8988T (cell line): Measurements from ENCODE around the gene CHPT1.
A peak's percentile ranks its signal among the peaks of the same experiment; 100 is the strongest.
"Not testable (repeated sequence)": the region's sequence is repeated elsewhere in the genome, so short reads cannot be mapped to it uniquely, and the experiment has no call there.

ENCODE experiments used
- DNase-seq: peaks from one replicate; pipeline ENCODE4 v3.0.0; 2011

Gene CHPT1

GRCh38 chr12:101697197-101697929 is at the start of gene CHPT1:
Gene CHPT1, plus strand, starts transcription at chr12:101697640. Its CDS starts 222 bp downstream, at chr12:101697862.
- DNase-seq: peak; percentile 67

GRCh38 chr12:101647711-101648110 is 49.7 kb upstream of the CHPT1 start:
- DNase-seq: no peak

GRCh38 chr12:101648195-101648594 is 49.2 kb upstream of the CHPT1 start:
- no peak for DNase-seq

- DNase-seq: no peak
Observed at GRCh38 chr12:101650346-101651117, 46.9 kb upstream of the CHPT1 start.

GRCh38 chr12:101653030-101653429 is 44.4 kb upstream of the CHPT1 start:
- no peak for DNase-seq

- DNase-seq: no peak
Observed at GRCh38 chr12:101653503-101653902, 43.9 kb upstream of the CHPT1 start.

- DNase-seq: no peak
Observed at GRCh38 chr12:101654442-101654841, 43.0 kb upstream of the CHPT1 start.

GRCh38 chr12:101655393-101655792 is 42.0 kb upstream of the CHPT1 start:
- DNase-seq: no peak

- DNase-seq: not testable (repeated sequence)
Observed at GRCh38 chr12:101660662-101661061, 36.8 kb upstream of the CHPT1 start.

GRCh38 chr12:101663298-101663697 is 34.1 kb upstream of the CHPT1 start:
- no peak for DNase-seq

GRCh38 chr12:101664992-101665391 is 32.4 kb upstream of the CHPT1 start:
- DNase-seq: no peak

GRCh38 chr12:101666052-101666728 is 31.2 kb upstream of the CHPT1 start:
- DNase-seq: no peak

- no peak for DNase-seq
Observed at GRCh38 chr12:101667591-101667990, 29.8 kb upstream of the CHPT1 start.

GRCh38 chr12:101670007-101670671 is 27.3 kb upstream of the CHPT1 start:
- DNase-seq: peak; percentile 14

GRCh38 chr12:101671157-101671791 is 26.2 kb upstream of the CHPT1 start:
- DNase-seq: no peak

GRCh38 chr12:101671833-101672232 is 25.6 kb upstream of the CHPT1 start:
- no peak for DNase-seq

- no peak for DNase-seq
Observed at GRCh38 chr12:101675555-101675954, 21.9 kb upstream of the CHPT1 start.

- DNase-seq: not testable (repeated sequence)
Observed at GRCh38 chr12:101676497-101676896, 20.9 kb upstream of the CHPT1 start.

GRCh38 chr12:101678081-101678480 is 19.4 kb upstream of the CHPT1 start:
- no peak for DNase-seq

- no peak for DNase-seq
Observed at GRCh38 chr12:101680240-101680639, 17.2 kb upstream of the CHPT1 start.

GRCh38 chr12:101680647-101681046 is 16.8 kb upstream of the CHPT1 start:
- DNase-seq: no peak

GRCh38 chr12:101681627-101682026 is 15.8 kb upstream of the CHPT1 start:
- DNase-seq: not testable (repeated sequence)

GRCh38 chr12:101685092-101685491 is 12.3 kb upstream of the CHPT1 start:
- no peak for DNase-seq
